Thoracic aorta (tissue), 2 donors: Measurements from ENCODE around the gene KRTAP5-9. TPM values are rescaled to one million over a fixed set of nuclear protein-coding genes. Genes with fewer than 3 reads are reported as not detected.
"Not testable (repeated sequence)": the region's sequence is repeated elsewhere in the genome, so short reads cannot be mapped to it uniquely, and the experiment has no call there.

Source experiments
- ATAC-seq: fragments of 150-250 bp; one replicate; pipeline ENCODE4 v1.8.0; 2017; ENCODE audit warnings: low read depth; ENCODE audit not compliant: insufficient number of reproducible peaks, low FRiP score
- DNase-seq: peaks from one replicate; pipeline ENCODE4 v3.0.0-alpha.2; 2020; ENCODE audit warnings: low spot score
- H3K27ac ChIP-seq, 2 donors: fragments of 200-600 bp; sonication (generic); 1 replicate in 1 of 2; 2 replicates in 1 of 2; pipeline ENCODE4 v1.5.1; 2016; ENCODE audit warnings: mild to moderate bottlenecking in 2 of 2, moderate library complexity in 2 of 2
- H3K27me3 ChIP-seq: fragments of 200-600 bp; sonication (generic); replicated peaks from 2 replicates; pipeline ENCODE4 v1.6.0; 2016; ENCODE audit warnings: mild to moderate bottlenecking; ENCODE audit not compliant: insufficient read depth
- H3K36me3 ChIP-seq: fragments of 200-600 bp; sonication (generic); one replicate; pipeline ENCODE4 v1.5.1; 2016
- H3K4me1 ChIP-seq, 2 donors: fragments of 200-600 bp; sonication (generic); 1 replicate in 1 of 2; 2 replicates in 1 of 2; pipeline versions ENCODE4 v1.5.1 to v1.6.0; 2016; ENCODE audit warnings: low read depth in 2 of 2, mild to moderate bottlenecking in 1 of 2; ENCODE audit not compliant: control insufficient read depth in 1 of 2
- H3K4me3 ChIP-seq: fragments of 200-600 bp; sonication (generic); 2 replicates; pipeline ENCODE4 v1.5.1; 2016; ENCODE audit warnings: mild to moderate bottlenecking
- H3K9me3 ChIP-seq: fragments of 200-600 bp; sonication (generic); 2 replicates; pipeline ENCODE4 v1.5.1; 2016
- total RNA-seq, 2 donors: library from RNA; depleted of rRNA; stranded (reverse); fragments of >200 nt; gene quantifications; one replicate each; pipeline versions ENCODE4 v1.1.0 to v1.2.3, GENCODE V29; 2016
- TF ChIP-seq, protein P1 (sequence below): fragments of 200-600 bp; sonication (generic); IDR thresholded peaks from one replicate; pipeline ENCODE4 v1.5.1; 2019; ENCODE audit warnings: antibody characterized with exemption

KRTAP5-9 gene
- total RNA-seq, 2 donors from 2014 or later = not detected

GRCh38 chr11:71572811-71573210, 24.6 kb downstream of the KRTAP5-9 start:
- no peaks in the 10 kb centered on the region for H3K9me3 ChIP-seq
- DNase-seq = no peak
- H3K4me1 ChIP-seq = no peaks in the 10 kb centered on the region
- H3K4me3 ChIP-seq = no peak overlapping the region
- TF ChIP-seq, protein P1, sequence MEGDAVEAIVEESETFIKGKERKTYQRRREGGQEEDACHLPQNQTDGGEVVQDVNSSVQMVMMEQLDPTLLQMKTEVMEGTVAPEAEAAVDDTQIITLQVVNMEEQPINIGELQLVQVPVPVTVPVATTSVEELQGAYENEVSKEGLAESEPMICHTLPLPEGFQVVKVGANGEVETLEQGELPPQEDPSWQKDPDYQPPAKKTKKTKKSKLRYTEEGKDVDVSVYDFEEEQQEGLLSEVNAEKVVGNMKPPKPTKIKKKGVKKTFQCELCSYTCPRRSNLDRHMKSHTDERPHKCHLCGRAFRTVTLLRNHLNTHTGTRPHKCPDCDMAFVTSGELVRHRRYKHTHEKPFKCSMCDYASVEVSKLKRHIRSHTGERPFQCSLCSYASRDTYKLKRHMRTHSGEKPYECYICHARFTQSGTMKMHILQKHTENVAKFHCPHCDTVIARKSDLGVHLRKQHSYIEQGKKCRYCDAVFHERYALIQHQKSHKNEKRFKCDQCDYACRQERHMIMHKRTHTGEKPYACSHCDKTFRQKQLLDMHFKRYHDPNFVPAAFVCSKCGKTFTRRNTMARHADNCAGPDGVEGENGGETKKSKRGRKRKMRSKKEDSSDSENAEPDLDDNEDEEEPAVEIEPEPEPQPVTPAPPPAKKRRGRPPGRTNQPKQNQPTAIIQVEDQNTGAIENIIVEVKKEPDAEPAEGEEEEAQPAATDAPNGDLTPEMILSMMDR = no peak
- ATAC-seq = no peak
- no peaks in the 10 kb centered on the region for H3K36me3 ChIP-seq
- no peaks in the 10 kb centered on the region for H3K27me3 ChIP-seq
- H3K27ac ChIP-seq = no peak overlapping the region

GRCh38 chr11:71574418-71574817, 26.2 kb downstream of the KRTAP5-9 start:
- Histone ChIP-seq H3K27me3 (no peaks in the 10 kb centered on the region), H3K4me1 (no peaks in the 10 kb centered on the region), H3K27ac (no peak overlapping the region), H3K4me3 (no peak overlapping the region), H3K36me3 (no peaks in the 10 kb centered on the region), H3K9me3 (no peaks in the 10 kb centered on the region)
- no peak for ATAC-seq
- TF ChIP-seq, protein P1 = no peak
- no peak for DNase-seq

- TF ChIP-seq, protein P1 = no peak
Measured at GRCh38 chr11:71575723-71576424, 27.7 kb downstream of the KRTAP5-9 start.

GRCh38 chr11:71576688-71577465, 28.7 kb downstream of the KRTAP5-9 start:
- not testable (repeated sequence) for H3K9me3 ChIP-seq, H3K36me3 ChIP-seq, H3K4me3 ChIP-seq, H3K4me1 ChIP-seq, H3K27ac ChIP-seq, DNase-seq, H3K27me3 ChIP-seq, ATAC-seq

More at GRCh38 chr11:71575723-71576424, 27.7 kb downstream of the KRTAP5-9 start:
- H3K9me3 ChIP-seq = no peaks in the 10 kb centered on the region
- ATAC-seq = no peak
- DNase-seq = no peak
- no peaks in the 10 kb centered on the region for H3K36me3 ChIP-seq
- H3K27ac ChIP-seq = no peak overlapping the region
- H3K27me3 ChIP-seq = no peaks in the 10 kb centered on the region
- H3K4me3 ChIP-seq = no peak overlapping the region
- H3K4me1 ChIP-seq = no peaks in the 10 kb centered on the region

- TF ChIP-seq, protein P1 = no peak
- H3K36me3 ChIP-seq = no peaks in the 10 kb centered on the region
- H3K9me3 ChIP-seq = no peaks in the 10 kb centered on the region
- no peak for DNase-seq
- no peak for ATAC-seq
- no peaks in the 10 kb centered on the region for H3K4me1 ChIP-seq
- H3K27me3 ChIP-seq = no peaks in the 10 kb centered on the region
- H3K27ac ChIP-seq = no peak overlapping the region
- H3K4me3 ChIP-seq = no peak overlapping the region
Measured at GRCh38 chr11:71577469-71578004, 29.3 kb downstream of the KRTAP5-9 start.

GRCh38 chr11:71579513-71579912, 31.3 kb downstream of the KRTAP5-9 start:
- H3K36me3 ChIP-seq, H3K27me3 ChIP-seq, H3K4me1 ChIP-seq, DNase-seq, ATAC-seq, H3K9me3 ChIP-seq, H3K4me3 ChIP-seq, H3K27ac ChIP-seq: not testable (repeated sequence)
